ENCODE measurements around the gene KRTAP4-7.
"Not testable (repeated sequence)": the region's sequence is repeated elsewhere in the genome, so short reads cannot be mapped to it uniquely, and the experiment has no call there.

KRTAP4-7 gene

DNA sequence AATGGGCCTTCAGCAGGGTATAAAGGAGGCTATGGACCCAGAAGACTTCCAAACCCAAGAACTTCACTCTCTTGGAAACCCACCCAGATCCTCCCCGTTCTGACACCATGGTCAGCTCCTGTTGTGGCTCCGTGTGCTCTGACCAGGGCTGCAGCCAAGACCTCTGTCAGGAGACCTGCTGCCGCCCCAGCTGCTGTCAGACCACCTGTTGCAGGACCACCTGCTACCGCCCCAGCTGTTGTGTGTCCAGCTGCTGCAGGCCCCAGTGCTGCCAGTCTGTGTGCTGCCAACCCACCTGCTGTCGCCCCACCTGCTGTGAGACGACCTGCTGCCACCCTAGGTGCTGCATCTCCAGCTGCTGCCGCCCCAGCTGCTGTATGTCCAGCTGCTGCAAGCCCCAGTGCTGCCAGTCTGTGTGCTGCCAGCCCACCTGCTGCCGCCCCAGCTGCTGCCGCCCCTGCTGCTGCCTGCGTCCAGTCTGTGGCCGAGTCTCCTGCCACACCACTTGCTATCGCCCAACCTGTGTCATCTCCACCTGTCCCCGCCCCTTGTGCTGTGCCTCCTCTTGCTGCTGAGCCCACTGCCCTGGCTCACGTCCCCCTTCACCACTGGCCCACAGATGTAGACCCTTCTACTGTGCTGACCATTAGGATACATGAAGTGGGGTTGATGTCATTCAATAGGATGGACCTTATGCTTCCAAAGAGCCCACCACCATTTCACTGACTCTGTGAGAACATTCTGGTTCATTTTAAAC, at the start of gene KRTAP4-7:
KRTAP4-7 (plus strand) TSS at position 51 of the 757 bp plus-strand sequence; CDS start at position 108, 57 bp downstream.
- not testable (repeated sequence) for DNase-seq (ENCODE audit: low read depth); H3K4me3 ChIP-seq (ENCODE audit: low read length)

DNA sequence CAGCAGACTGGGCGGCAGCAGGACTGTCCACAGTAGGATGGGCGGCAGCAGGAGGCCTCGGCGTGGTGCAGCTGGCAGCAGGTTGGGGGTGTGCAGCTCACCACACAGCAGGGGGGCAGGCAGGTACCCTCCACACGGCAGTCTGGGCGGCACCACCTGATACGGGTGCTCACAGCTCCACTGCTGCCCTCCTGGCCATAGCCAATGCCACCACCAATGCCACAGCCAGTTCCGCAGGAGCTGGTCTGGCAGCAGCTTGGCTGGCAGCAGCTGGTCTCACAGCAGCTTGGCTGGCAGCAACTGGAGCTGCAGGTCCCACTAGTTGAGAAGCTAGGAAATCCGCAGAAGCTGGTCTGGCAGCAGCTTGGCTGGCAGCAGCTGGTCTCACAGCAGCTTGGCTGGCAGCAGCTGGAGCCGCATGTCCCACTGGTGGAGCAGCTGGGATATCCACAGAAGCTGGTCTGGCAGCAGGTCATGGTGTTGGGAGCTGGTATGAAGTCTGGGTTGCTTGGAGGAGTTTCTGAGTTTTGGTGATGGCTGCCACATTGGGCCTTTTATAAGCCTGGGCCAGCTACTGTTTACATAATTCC, 49.5 kb upstream of the KRTAP4-7 start, which contains the start of gene KRTAP1-3:
KRTAP1-3 (minus strand) TSS at position 529 of the 590 bp plus-strand sequence; CDS start at position 476, 53 bp downstream.
- not testable (repeated sequence) for DNase-seq (ENCODE audit: low read depth); H3K4me3 ChIP-seq (ENCODE audit: low read length)

- no peak for TF ChIP-seq CTCF (IDR thresholded peaks at IDR 0.05; ENCODE audit: insufficient read depth, low read depth, low read length, missing control alignments)
- no peak overlapping the region for H3K4me3 ChIP-seq (ENCODE audit: low read length)
- DNase-seq (ENCODE audit: low read depth) = no peak
Observed at GRCh38 chr17:41037853-41038350, 46.0 kb upstream of the KRTAP4-7 start.

DNA sequence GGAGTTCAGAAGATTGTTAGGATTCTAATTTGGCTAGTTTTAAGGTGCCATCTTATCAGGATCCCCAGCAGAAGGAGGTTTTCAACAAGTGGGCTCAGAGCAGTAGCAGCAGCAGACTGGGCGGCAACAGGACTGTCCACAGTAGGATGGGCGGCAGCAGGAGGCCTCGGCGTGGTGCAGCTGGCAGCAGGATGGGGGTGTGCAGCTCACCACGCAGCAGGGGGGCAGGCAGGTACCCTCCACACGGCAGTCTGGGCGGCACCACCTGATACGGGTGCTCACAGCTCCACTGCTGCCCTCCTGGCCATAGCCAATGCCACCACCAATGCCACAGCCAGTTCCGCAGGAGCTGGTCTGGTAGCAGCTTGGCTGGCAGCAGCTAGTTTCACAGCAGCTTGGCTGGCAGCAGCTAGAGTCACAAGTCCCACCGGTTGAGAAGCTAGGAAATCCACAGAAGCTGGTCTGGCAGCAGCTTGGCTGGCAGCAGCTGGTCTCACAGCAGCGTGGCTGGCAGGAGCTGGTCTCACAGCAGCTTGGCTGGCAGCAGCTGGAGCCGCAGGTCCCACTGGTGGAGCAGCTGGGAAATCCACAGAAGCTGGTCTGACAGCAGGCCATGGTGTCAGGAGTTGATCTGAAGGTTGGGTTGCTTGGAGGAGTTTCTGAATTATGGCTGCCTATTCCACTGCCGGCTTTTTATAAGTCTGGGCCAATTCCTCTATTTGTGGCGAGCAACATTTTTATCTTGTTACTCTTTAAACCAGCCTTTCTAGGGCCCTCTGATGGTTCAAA, 43.0 kb upstream of the KRTAP4-7 start, which contains the start of gene KRTAP1-1:
KRTAP1-1 (minus strand) TSS at position 668 of the 789 bp plus-strand sequence; CDS start at position 615, 53 bp downstream.
- not testable (repeated sequence) for H3K4me3 ChIP-seq (ENCODE audit: low read length); DNase-seq (ENCODE audit: low read depth)

- no peak for TF ChIP-seq CTCF (IDR thresholded peaks at IDR 0.05; ENCODE audit: insufficient read depth, low read depth, low read length, missing control alignments)
- DNase-seq (ENCODE audit: low read depth) = no peak
- no peak overlapping the region for H3K4me3 ChIP-seq (ENCODE audit: low read length)
Observed at GRCh38 chr17:41042953-41043352, 41.0 kb upstream of the KRTAP4-7 start.

- DNase-seq (ENCODE audit: low read depth); H3K4me3 ChIP-seq (ENCODE audit: low read length): not testable (repeated sequence)
Observed at GRCh38 chr17:41046735-41047465, 37.0 kb upstream of the KRTAP4-7 start, which contains the start of gene KRTAP2-1. Gene KRTAP2-1 (minus strand): TSS chr17:41047316. CDS start chr17:41047267, 49 bp downstream.

- DNase-seq (ENCODE audit: low read depth) = peak; percentile 53
- no peak overlapping the region for H3K4me3 ChIP-seq (ENCODE audit: low read length)
- TF ChIP-seq CTCF (IDR thresholded peaks at IDR 0.05; ENCODE audit: insufficient read depth, low read depth, low read length, missing control alignments) = no peak
Observed at GRCh38 chr17:41048441-41048840, 35.5 kb upstream of the KRTAP4-7 start.

DNA sequence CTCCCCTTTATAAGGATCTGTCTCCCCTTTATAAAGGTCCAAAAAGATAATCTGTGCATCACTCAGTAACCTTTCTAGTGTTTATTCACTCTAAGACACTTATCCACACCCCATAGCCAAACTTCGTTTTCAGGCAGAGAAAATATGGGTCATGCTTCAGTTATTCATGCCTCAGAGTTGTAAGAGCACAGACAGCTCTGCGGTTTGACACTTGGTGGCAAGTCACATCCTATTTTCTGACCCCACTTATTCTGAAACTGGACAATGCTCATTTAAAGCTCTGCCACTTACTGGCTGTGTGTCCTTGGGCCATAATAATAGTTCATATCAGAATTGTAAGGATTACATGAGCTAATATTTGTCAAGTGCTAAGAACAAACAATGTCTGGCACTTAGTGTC, 34.8 kb upstream of the KRTAP4-7 start:
- H3K4me3 ChIP-seq (ENCODE audit: low read length) = no peak overlapping the region
- no peak for TF ChIP-seq CTCF (IDR thresholded peaks at IDR 0.05; ENCODE audit: insufficient read depth, low read depth, low read length, missing control alignments)
- DNase-seq (ENCODE audit: low read depth) = peak; percentile 36
